WTC11 (cell line): ENCODE measurements around the gene RCC2. TPM values are rescaled to one million over a fixed set of nuclear protein-coding genes. Genes with fewer than 3 reads are reported as not detected.

ENCODE experiments used
- ATAC-seq: fragments of 200-7000 bp; cut with Tn5 transposase; 2 replicates; pipeline ENCODE4 v1.10.0; 2021; ENCODE audit warnings: mild to moderate bottlenecking, moderate library complexity
- CTCF ChIA-PET: fragments of 300-600 bp; sonication (Branson Sonifier 250); formaldehyde crosslinking; loops from one replicate; lab custom pipeline; 2021; ENCODE audit warnings: antibody characterized with exemption; lab: Charles Lee
- POLR2A ChIA-PET: fragments of 350-600 bp; sonication (Branson Sonifier 250); formaldehyde crosslinking; loops from one replicate; lab custom pipeline; 2021; ENCODE audit warnings: antibody characterized with exemption; lab: Charles Lee
- DNase-seq: peaks from one replicate; pipeline ENCODE4 v3.0.0; 2021; ENCODE audit warnings: low spot score
- H3K27ac Mint-ChIP-seq: 2 replicates; pipeline ENCODE4 v1.8.0; 2021; ENCODE audit warnings: mixed read lengths
- H3K27me3 Mint-ChIP-seq: 2 replicates; pipeline ENCODE4 v1.8.0; 2021; ENCODE audit warnings: low read depth, mild to moderate bottlenecking, moderate library complexity, mixed read lengths
- H3K36me3 Mint-ChIP-seq: 2 replicates; pipeline ENCODE4 v1.8.0; 2021; ENCODE audit warnings: mixed read lengths
- H3K4me1 Mint-ChIP-seq: 2 replicates; pipeline ENCODE4 v1.8.0; 2022; ENCODE audit warnings: mixed read lengths
- H3K4me3 Mint-ChIP-seq: 2 replicates; pipeline ENCODE4 v1.8.0; 2021; ENCODE audit warnings: mild to moderate bottlenecking, moderate library complexity, mixed read lengths
- H3K9me3 Mint-ChIP-seq: 2 replicates; pipeline ENCODE4 v1.8.0; 2021; ENCODE audit warnings: mixed read lengths
- ATF3 ChIP-seq: sonication (generic); formaldehyde crosslinking; conservative IDR thresholded peaks from 2 replicates; pipeline ENCODE4 v1.8.1; 2022; ENCODE audit warnings: mild to moderate bottlenecking, missing genetic modification reagents
- CBFB ChIP-seq: sonication (generic); formaldehyde crosslinking; IDR thresholded peaks from 2 replicates; pipeline ENCODE4 v1.8.1; 2022; ENCODE audit warnings: mild to moderate bottlenecking, low read depth, missing genetic modification reagents
- CREM ChIP-seq: sonication (generic); formaldehyde crosslinking; IDR thresholded peaks from 2 replicates; pipeline ENCODE4 v1.8.1; 2022; ENCODE audit warnings: mild to moderate bottlenecking, missing genetic modification reagents, moderate library complexity
- E2F4 ChIP-seq: sonication (generic); formaldehyde crosslinking; IDR thresholded peaks from 2 replicates; pipeline ENCODE4 v1.8.1; 2022; ENCODE audit warnings: low read depth, mild to moderate bottlenecking, moderate library complexity, missing genetic modification reagents, borderline replicate concordance
- ELF4 ChIP-seq: sonication (generic); formaldehyde crosslinking; IDR thresholded peaks from 2 replicates; pipeline ENCODE4 v1.8.1; 2022; ENCODE audit warnings: low read depth, mild to moderate bottlenecking, moderate library complexity, missing genetic modification reagents
- ETV6 ChIP-seq: sonication (generic); formaldehyde crosslinking; IDR thresholded peaks from 2 replicates; pipeline ENCODE4 v1.8.1; 2022; ENCODE audit warnings: mild to moderate bottlenecking, missing genetic modification reagents
- FOXK1 ChIP-seq: sonication (generic); formaldehyde crosslinking; IDR thresholded peaks from 2 replicates; pipeline ENCODE4 v1.8.0; 2022; ENCODE audit warnings: mild to moderate bottlenecking, moderate library complexity, missing genetic modification reagents
- FOXP1 ChIP-seq: sonication (generic); formaldehyde crosslinking; IDR thresholded peaks from 2 replicates; pipeline ENCODE4 v1.8.0; 2022; ENCODE audit warnings: missing genetic modification reagents, mild to moderate bottlenecking, moderate library complexity, borderline replicate concordance
- GTF2I ChIP-seq: fragments of 250-450 bp; sonication (Bioruptor Pico); conservative IDR thresholded peaks from 2 replicates; pipeline ENCODE4 v1.4.0; 2021; ENCODE audit warnings: mild to moderate bottlenecking
- HMGA2 ChIP-seq: fragments of 250-450 bp; sonication (Bioruptor Pico); IDR thresholded peaks from 2 replicates; pipeline ENCODE4 v1.4.0; 2021; ENCODE audit warnings: mild to moderate bottlenecking, moderate library complexity
- IRF2 ChIP-seq: sonication (generic); formaldehyde crosslinking; IDR thresholded peaks from 2 replicates; pipeline ENCODE4 v1.8.0; 2022; ENCODE audit warnings: low read depth, missing genetic modification reagents, borderline replicate concordance
- JAZF1 ChIP-seq: fragments of 250-450 bp; sonication (Bioruptor Pico); IDR thresholded peaks from 2 replicates; pipeline ENCODE4 v1.9.0; 2021; ENCODE audit warnings: moderate library complexity, mild to moderate bottlenecking, inconsistent platforms
- NR2C2 ChIP-seq: sonication (generic); formaldehyde crosslinking; IDR thresholded peaks from 2 replicates; pipeline ENCODE4 v1.8.0; 2022; ENCODE audit warnings: mild to moderate bottlenecking, missing genetic modification reagents
- SP1 ChIP-seq: sonication (generic); formaldehyde crosslinking; conservative IDR thresholded peaks from 2 replicates; pipeline ENCODE4 v1.8.1; 2022; ENCODE audit warnings: missing genetic modification reagents
- TEAD4 ChIP-seq: sonication (generic); formaldehyde crosslinking; IDR thresholded peaks from 2 replicates; pipeline ENCODE4 v1.8.0; 2022; ENCODE audit warnings: mild to moderate bottlenecking, missing genetic modification reagents
- TP53 ChIP-seq: sonication (generic); formaldehyde crosslinking; IDR thresholded peaks from 2 replicates; pipeline ENCODE4 v1.8.1; 2023; ENCODE audit warnings: mild to moderate bottlenecking, missing genetic modification reagents
- ZNF219 ChIP-seq: sonication (generic); formaldehyde crosslinking; IDR thresholded peaks from 2 replicates; pipeline ENCODE4 v1.8.0; 2023; ENCODE audit warnings: missing genetic modification reagents, mild to moderate bottlenecking, borderline replicate concordance
- ZNF263 ChIP-seq: sonication (generic); formaldehyde crosslinking; IDR thresholded peaks from 2 replicates; pipeline ENCODE4 v1.8.1; 2022; ENCODE audit warnings: low read depth, mild to moderate bottlenecking, moderate library complexity, missing genetic modification reagents
- ZNF317 ChIP-seq: sonication (generic); formaldehyde crosslinking; IDR thresholded peaks from 2 replicates; pipeline ENCODE4 v1.8.1; 2023; ENCODE audit warnings: low read depth, mild to moderate bottlenecking, moderate library complexity, missing genetic modification reagents, borderline replicate concordance
- ZNF396 ChIP-seq: fragments of 250-450 bp; sonication (Bioruptor Pico); IDR thresholded peaks from 2 replicates; pipeline ENCODE4 v1.8.0; 2021; ENCODE audit warnings: mild to moderate bottlenecking, moderate library complexity, borderline replicate concordance
- ZNF512 ChIP-seq: sonication (generic); formaldehyde crosslinking; IDR thresholded peaks from 2 replicates; pipeline ENCODE4 v1.8.1; 2022; ENCODE audit warnings: missing genetic modification reagents, borderline replicate concordance
- total RNA-seq: library from RNA; stranded (reverse); gene quantifications from 3 replicates; pipeline ENCODE4 v1.2.3, GENCODE V29; 2021
- TF ChIP-seq, protein P1 (sequence below): sonication (generic); formaldehyde crosslinking; IDR thresholded peaks from 2 replicates; pipeline ENCODE4 v1.8.1; 2023; ENCODE audit warnings: mild to moderate bottlenecking, missing genetic modification reagents
- TF ChIP-seq, protein P2 (sequence below): sonication (generic); formaldehyde crosslinking; IDR thresholded peaks from 2 replicates; pipeline ENCODE4 v1.8.0; 2023; ENCODE audit warnings: missing genetic modification reagents
- TF ChIP-seq, protein P3 (sequence below): sonication (generic); formaldehyde crosslinking; IDR thresholded peaks from 2 replicates; pipeline ENCODE4 v1.8.1; 2023; ENCODE audit warnings: mild to moderate bottlenecking, missing genetic modification reagents, borderline replicate concordance
- TF ChIP-seq, protein P4 (sequence below): sonication (generic); formaldehyde crosslinking; IDR thresholded peaks from 2 replicates; pipeline ENCODE4 v1.8.1; 2023; ENCODE audit warnings: mild to moderate bottlenecking, moderate library complexity, missing genetic modification reagents

RCC2 gene
- total RNA-seq, 1 experiment from 2014 or later: 377 TPM

DNA sequence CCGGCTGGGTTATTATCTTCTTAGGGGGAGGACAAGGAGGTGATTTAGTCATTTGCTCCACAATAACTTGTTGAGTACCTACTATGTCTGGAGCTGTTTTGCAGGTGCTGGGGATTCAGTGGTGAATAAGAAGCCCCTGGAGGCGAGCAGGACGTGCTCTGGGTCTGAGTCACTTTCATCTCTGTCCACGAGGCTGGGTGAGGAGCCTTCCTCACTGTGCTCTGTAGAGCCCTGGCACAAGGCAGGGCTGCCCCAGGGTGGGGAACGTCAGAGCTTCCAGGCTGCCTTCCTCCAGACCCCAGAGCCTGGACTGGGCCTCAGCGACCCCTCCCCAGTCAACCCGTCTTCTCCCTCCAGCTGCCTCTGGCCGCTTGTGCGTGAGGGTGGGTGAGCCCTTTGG is 70.0 kb downstream of the RCC2 start:
- Mint-ChIP-seq H3K4me1 (peaks cover 25% of the 10 kb centered on the region), H3K9me3 (peaks cover 2% of the 10 kb centered on the region; the same call in 1 of the 2 replicates), H3K4me3 (no peak overlapping the region), H3K27ac (no peak overlapping the region)
- ATAC-seq: no peak; the same call in 1 of the 2 replicates
- no peak for TF ChIP-seq TP53 (CRISPR knock-in tag)
- no peak for TF ChIP-seq ETV6 (CRISPR knock-in tag)
- no peak for TF ChIP-seq ZNF263 (CRISPR knock-in tag)
- no peak for TF ChIP-seq CBFB
- no peak for TF ChIP-seq ELF4 (CRISPR knock-in tag)
- TF ChIP-seq GTF2I (CRISPR knock-in tag): no peak
- TF ChIP-seq NR2C2 (CRISPR knock-in tag): no peak
- TF ChIP-seq TEAD4: no peak
- TF ChIP-seq, protein P1, sequence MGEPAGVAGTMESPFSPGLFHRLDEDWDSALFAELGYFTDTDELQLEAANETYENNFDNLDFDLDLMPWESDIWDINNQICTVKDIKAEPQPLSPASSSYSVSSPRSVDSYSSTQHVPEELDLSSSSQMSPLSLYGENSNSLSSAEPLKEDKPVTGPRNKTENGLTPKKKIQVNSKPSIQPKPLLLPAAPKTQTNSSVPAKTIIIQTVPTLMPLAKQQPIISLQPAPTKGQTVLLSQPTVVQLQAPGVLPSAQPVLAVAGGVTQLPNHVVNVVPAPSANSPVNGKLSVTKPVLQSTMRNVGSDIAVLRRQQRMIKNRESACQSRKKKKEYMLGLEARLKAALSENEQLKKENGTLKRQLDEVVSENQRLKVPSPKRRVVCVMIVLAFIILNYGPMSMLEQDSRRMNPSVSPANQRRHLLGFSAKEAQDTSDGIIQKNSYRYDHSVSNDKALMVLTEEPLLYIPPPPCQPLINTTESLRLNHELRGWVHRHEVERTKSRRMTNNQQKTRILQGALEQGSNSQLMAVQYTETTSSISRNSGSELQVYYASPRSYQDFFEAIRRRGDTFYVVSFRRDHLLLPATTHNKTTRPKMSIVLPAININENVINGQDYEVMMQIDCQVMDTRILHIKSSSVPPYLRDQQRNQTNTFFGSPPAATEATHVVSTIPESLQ: no peak
- no peak for TF ChIP-seq SP1 (CRISPR knock-in tag)
- no peak for TF ChIP-seq ZNF219 (CRISPR knock-in tag)
- TF ChIP-seq HMGA2 (CRISPR knock-in tag): no peak
- no peak for TF ChIP-seq ZNF317 (CRISPR knock-in tag)
- no peak for TF ChIP-seq ZNF512 (CRISPR knock-in tag)
- TF ChIP-seq, protein P2, sequence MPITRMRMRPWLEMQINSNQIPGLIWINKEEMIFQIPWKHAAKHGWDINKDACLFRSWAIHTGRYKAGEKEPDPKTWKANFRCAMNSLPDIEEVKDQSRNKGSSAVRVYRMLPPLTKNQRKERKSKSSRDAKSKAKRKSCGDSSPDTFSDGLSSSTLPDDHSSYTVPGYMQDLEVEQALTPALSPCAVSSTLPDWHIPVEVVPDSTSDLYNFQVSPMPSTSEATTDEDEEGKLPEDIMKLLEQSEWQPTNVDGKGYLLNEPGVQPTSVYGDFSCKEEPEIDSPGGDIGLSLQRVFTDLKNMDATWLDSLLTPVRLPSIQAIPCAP (CRISPR knock-in tag): no peak
- TF ChIP-seq, all 79 proteins: peak for 0
- Mint-ChIP-seq H3K27me3 (no peaks in the 10 kb centered on the region; the same call in 1 of the 2 replicates), H3K36me3 (no peaks in the 10 kb centered on the region)
- ChIA-PET POLR2A (no interaction called here), CTCF (interaction anchor here (0.8 to 2.4 kb wide), 4 partner anchors 10 to 298 kb away, joined by 3 to 8 read pairs (median 3); no protein-coding TSS in a partner anchor)
- DNase-seq: no peak

- no peak overlapping the region for H3K27ac Mint-ChIP-seq
- H3K36me3 Mint-ChIP-seq: no peaks in the 10 kb centered on the region
- ATAC-seq (no peak), DNase-seq (no peak)
- ChIA-PET CTCF (no interaction called here), POLR2A (no interaction called here)
- H3K4me3 Mint-ChIP-seq: no peak overlapping the region
- H3K9me3 Mint-ChIP-seq: peaks cover 9% of the 10 kb centered on the region; the same call in 1 of the 2 replicates
- no peaks in the 10 kb centered on the region; the same call in 1 of the 2 replicates for H3K27me3 Mint-ChIP-seq
- peaks cover 19% of the 10 kb centered on the region for H3K4me1 Mint-ChIP-seq
- TF ChIP-seq, protein P3, sequence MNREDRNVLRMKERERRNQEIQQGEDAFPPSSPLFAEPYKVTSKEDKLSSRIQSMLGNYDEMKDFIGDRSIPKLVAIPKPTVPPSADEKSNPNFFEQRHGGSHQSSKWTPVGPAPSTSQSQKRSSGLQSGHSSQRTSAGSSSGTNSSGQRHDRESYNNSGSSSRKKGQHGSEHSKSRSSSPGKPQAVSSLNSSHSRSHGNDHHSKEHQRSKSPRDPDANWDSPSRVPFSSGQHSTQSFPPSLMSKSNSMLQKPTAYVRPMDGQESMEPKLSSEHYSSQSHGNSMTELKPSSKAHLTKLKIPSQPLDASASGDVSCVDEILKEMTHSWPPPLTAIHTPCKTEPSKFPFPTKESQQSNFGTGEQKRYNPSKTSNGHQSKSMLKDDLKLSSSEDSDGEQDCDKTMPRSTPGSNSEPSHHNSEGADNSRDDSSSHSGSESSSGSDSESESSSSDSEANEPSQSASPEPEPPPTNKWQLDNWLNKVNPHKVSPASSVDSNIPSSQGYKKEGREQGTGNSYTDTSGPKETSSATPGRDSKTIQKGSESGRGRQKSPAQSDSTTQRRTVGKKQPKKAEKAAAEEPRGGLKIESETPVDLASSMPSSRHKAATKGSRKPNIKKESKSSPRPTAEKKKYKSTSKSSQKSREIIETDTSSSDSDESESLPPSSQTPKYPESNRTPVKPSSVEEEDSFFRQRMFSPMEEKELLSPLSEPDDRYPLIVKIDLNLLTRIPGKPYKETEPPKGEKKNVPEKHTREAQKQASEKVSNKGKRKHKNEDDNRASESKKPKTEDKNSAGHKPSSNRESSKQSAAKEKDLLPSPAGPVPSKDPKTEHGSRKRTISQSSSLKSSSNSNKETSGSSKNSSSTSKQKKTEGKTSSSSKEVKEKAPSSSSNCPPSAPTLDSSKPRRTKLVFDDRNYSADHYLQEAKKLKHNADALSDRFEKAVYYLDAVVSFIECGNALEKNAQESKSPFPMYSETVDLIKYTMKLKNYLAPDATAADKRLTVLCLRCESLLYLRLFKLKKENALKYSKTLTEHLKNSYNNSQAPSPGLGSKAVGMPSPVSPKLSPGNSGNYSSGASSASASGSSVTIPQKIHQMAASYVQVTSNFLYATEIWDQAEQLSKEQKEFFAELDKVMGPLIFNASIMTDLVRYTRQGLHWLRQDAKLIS (CRISPR knock-in tag): no peak
- no peak for TF ChIP-seq ZNF396 (CRISPR knock-in tag)
- no peak for TF ChIP-seq IRF2 (CRISPR knock-in tag)
- TF ChIP-seq, protein P4, sequence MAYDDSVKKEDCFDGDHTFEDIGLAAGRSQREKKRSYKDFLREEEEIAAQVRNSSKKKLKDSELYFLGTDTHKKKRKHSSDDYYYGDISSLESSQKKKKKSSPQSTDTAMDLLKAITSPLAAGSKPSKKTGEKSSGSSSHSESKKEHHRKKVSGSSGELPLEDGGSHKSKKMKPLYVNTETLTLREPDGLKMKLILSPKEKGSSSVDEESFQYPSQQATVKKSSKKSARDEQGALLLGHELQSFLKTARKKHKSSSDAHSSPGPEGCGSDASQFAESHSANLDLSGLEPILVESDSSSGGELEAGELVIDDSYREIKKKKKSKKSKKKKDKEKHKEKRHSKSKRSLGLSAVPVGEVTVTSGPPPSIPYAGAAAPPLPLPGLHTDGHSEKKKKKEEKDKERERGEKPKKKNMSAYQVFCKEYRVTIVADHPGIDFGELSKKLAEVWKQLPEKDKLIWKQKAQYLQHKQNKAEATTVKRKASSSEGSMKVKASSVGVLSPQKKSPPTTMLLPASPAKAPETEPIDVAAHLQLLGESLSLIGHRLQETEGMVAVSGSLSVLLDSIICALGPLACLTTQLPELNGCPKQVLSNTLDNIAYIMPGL (CRISPR knock-in tag): no peak
- no peak for TF ChIP-seq ATF3 (CRISPR knock-in tag)
- no peak for TF ChIP-seq E2F4 (CRISPR knock-in tag)
- no peak for TF ChIP-seq CREM (CRISPR knock-in tag)
- no peak for TF ChIP-seq FOXK1
- no peak for TF ChIP-seq JAZF1 (CRISPR knock-in tag)
- no peak for TF ChIP-seq FOXP1 (CRISPR knock-in tag)
These were observed 74.2 kb downstream of the RCC2 start for GRCh38 chr1:17365293-17365692.
